Activated CD4-positive, alpha-beta T cell treated with anti-CD3 and anti-CD28 coated beads for 1 hour (primary cell): ENCODE results near the gene EIPR1.

Experiments used
- DNase-seq: peaks from one replicate; pipeline ENCODE4 v3.0.0-alpha.2; 2020

Gene EIPR1

DNA sequence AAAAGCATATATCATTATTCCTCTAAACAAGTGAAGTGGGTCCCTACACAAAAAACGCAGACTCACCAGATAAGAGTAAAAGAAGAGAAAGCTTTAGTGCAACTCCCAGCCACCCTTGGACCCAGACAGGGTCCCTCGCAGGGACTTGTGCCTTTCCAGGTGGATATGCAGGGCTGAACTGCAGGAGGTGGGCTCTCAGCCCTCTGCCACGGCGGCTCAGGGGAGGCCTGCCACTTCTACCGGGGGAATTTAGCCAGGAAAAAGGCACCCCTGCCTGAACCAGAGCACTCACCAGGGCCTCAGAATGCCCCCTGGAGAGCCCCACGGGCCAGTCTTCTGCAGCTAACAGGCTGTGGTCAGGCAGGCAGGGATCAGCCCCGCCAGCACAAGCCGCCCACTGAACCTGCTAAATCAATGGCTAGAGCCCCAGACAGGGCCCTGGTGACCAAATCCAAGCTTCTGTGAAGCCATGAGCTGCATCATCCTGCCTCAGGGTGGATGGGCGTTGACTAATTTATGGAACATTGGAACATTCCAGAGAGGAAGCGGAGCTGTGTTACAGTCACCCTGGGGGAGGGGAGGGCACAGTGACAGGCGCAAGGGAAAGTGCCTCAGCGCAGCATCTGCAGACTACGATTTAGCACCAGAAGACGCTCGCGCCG is 209.3 kb downstream of the EIPR1 start:
- no peak for DNase-seq

DNA sequence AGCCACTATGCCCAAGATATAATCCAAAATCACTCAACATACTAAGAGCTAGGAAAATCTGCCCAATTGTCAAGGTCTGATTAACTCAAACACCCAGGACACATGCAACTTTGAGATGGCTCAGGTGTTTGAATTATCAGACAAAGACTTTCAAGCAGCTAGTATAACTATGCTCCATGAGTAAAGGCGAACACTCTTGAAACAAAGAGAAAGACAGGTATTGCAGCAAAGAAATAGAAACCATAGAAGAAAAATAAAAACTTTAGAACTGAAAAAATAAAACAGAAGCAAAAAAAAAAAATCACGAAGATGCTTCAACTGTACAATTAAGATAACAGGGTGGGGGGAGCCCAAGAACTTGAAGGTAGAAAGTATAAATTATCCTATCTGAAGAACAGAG is 214.2 kb downstream of the EIPR1 start:
- DNase-seq, result no peak

DNA sequence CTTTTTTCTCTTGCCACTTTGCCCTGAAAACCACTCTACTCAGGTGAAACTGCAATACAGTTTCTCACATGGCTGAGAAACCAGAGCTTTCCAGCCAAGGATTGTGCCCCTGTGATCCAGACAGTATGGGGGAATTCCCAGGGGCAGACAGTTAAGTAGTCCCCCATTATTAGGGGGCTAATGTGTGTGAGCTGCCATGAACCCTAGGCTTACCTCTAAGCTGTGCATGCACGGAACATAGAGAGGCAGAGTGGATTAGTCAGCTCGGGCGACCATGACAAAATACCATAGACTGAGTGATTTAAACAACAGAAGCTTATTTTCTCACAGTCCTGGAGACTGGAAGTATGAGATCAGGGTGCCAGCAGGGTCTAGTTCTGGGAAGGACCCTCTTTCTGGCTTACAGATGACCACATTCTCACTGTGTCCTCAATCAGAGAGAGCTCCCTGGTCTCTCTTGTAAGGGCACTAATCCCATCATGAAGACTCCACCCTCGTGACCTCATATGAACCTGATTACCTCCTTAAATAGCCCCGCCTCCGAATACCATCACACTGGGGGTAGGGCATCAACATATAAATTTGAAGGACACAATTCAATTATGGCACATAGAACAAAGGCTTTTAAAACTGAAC is 215.1 kb downstream of the EIPR1 start:
- DNase-seq, result no peak

DNA sequence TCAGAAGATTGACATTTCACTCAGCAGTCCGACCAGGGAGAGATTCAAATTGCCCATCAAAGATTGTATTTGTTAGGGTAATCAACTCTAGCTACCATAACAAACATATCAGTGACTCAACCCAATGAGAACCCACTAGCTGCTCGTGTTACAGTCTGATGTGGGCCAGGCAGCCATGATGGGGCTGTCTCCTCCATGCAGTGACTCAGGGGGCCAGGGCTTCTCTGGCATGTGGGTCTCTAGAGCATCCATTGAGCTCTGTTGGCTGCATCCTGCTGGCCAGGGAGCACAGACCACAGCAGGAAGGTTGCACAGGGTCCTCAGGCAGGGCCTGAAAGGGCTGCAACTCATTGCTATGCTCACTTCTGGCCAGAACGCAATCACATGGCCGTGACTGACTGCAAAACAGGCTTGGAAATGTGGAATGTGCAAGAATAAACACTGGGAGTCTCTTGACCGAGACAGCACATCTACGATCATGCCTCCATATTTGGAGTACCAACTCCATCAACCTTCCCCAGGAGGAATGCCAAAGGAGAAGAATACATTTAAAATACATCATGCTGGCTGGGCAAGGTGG is 216.8 kb downstream of the EIPR1 start:
- DNase-seq, result no peak

DNA sequence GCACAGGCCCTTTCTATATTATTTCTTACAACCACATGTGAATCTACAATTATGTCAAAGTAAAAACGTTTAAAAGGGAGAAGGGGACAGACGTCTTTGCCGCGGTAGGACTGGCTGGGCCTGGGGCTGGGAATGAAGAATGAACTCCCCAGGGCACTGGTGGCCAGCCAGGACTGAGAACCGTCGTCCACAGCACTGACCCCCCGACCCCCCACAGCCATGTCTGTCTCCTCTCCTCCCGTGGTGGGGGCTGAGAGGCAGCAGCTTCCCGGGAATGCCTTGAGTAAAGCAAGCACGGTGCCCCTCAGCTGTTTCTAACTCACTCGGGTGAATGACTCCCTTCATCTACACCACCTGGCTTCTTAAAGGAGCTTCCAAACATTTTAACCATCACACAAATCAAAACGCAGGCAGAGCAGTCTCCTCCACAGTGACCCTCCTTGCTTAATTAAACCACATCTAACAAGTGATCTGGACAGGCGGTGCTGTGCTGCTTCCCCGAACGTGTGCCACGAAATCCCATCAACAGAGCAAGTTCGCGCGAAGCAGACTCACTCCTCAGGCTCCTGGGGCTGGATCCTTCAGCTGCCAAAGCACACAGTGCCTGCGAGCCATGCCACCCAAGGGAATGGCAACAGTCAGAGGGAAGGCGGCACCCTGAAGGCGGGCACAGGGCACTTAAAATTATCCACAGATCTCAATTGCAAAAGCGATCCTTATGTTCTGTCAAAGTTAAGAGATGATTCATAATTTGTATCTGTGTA is 217.7 kb downstream of the EIPR1 start:
- DNase-seq, result no peak

DNA sequence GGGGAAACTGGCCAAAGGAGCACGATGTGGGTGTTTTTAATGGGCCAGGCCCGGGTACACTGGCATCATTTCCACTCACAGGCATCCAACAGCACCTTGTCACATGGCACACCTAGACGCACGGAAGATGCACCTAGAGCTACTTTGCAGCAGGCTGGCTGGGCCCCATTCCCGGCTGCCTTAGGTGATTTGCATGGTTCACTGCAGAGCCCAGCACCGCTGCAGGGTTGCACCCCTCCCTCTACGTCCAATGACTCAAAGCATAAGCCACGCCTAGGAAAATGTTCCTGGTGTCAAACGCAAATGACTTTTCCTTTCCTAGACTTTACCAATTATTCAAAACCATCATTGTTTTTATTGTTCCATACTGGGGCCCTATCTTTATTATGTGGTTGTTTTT is 222.9 kb downstream of the EIPR1 start:
- DNase-seq, result no peak

DNA sequence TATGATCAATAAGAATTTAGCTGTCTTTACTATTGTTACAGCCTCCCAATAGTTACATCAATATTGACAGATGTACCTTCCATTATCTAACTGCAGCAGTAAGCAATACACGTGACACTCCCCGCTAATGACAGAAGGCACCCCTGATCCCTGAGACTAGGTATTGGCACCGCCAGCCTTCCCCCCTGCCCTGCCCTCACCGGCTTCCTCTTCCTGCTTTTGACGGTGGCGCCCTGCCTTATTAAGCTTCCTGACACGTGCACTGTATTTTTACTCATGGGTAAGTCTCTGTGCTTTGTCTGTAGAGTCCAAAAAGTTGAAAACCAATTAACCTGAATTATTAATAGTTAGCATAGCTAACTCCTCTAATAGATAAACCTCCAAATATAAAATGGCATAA is 223.5 kb downstream of the EIPR1 start:
- no peak for DNase-seq

DNA sequence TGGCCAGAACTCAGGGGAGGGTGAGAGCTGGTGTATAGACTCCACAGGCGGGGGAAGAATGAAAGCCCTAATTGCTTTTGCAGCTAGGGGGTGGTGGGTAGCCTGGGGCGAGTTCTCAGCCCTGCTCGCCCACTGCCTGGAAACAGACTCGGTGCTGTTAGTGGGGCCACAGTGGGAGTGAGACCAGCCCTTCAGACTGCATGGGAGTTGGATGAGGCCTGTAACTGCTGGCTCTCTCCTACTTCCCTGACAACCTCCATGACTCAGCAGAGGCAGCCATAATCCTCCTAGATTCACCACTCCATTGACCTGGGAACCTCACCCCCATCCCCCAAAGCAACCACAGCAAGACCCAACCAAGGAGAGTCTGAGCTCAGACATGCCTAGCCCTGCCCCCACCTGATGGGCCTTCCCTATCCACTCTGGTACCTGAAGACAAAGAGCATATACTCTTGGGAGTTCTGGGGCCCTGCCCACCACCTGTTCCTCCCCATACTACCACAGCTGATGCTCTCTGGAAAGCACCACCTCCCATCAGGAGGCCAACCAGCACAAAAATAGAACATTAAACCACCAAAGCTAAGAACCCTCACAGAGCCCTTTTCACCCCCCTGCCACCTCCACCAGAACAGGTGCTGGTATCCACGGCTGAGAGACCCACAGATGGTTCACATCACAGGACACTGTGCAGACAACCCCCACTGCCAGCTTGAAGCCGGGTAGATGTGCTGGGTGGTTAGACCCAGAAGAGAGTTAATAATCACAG is 226.3 kb downstream of the EIPR1 start:
- DNase-seq, result no peak

DNA sequence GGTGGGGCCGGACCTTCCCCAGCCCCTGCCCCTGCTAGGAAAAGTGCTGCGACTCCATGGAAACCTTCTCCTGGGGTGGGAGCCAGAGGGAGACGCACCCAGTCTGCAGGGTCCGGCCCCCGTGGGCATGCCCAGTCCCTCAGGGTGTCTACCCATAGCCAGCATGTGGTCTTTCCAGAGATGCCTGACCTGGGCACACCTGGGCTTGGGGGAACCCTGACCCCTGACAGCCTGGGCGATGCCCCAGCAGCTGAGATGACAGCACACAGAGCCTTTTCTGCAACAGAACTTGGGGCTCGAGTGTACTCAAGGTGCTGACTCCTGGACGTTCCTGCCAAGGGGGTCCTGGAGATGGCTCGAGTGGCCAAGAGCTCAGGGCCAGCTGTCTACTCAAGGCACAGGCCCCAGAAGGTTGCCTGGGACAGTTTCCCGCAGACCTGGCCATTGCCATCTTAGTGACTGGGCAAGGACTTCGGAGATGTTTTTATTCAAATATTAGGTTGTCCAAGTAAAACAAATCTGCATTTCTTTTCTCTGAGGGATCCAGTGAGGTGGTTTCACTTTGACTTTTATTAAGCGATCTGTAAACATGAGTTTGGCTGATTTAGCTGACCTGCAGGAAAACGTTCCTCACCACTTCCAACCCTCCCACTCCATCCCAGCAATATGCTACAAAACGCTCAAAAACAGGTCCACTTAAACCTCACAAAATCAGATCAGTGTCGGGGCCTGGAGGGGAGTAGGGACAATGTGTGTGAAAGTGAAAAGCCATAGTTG is 228.0 kb downstream of the EIPR1 start:
- no peak for DNase-seq

DNA sequence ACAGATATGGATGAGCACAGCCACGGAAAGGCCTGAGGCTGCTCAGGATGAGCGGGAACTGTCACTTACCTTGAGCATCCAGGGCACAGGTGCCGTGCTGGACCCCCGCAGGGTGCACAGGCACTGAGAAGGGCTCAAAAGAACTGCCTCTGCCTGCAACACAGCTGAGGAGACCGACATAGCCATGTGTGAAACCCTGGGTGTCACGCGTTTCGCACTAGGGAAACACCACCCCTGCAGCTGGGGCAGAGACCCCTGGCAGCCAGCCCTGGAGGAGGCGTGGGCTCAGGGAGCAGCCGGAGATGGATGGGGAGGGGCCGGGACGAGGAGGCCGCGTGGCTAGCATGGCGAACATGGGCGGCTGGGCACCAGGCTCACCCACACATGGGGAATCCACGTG is 228.9 kb downstream of the EIPR1 start:
- no peak for DNase-seq

DNA sequence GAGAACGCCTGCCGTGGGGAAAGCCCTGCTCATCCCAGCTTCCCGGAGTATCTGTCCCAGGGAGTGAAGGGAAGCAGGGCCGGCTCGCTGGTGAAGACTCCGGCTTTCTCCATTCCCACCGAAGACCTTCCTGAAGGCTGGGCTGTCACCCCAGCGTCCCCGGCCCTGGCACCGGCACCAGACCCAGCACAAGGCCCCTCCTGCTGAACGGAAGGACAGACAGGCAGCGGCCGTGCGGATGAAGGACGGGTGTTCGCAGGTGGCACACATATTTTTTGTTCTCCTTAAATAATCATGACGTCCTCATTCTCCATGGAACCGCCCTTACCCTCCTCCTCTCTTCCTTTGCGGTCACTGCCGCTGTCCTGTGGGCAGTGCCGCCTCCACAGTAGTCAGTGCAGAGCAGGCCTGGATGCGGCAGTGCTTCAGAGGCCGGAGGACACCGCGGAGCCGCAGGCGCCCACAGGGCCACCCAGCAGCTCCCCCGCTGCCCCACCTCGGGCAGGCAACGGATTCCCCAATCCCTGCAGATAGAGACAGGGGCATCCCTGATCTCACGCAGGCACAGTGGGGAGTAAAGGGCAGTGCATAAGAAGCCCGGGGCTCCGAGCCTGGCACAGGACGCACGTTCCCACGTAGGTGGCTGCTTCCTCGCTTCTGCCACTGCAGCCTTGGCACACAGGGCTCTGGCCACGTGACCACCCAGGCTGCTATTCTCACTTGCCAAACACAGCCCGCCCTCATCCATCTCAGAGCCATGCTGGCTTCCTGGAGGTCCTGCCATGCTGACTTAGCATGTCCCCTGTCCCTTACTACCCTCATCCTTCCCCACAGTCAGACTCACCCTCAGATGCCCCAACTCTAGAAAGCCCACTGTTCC is 229.7 kb downstream of the EIPR1 start:
- no peak for DNase-seq

DNA sequence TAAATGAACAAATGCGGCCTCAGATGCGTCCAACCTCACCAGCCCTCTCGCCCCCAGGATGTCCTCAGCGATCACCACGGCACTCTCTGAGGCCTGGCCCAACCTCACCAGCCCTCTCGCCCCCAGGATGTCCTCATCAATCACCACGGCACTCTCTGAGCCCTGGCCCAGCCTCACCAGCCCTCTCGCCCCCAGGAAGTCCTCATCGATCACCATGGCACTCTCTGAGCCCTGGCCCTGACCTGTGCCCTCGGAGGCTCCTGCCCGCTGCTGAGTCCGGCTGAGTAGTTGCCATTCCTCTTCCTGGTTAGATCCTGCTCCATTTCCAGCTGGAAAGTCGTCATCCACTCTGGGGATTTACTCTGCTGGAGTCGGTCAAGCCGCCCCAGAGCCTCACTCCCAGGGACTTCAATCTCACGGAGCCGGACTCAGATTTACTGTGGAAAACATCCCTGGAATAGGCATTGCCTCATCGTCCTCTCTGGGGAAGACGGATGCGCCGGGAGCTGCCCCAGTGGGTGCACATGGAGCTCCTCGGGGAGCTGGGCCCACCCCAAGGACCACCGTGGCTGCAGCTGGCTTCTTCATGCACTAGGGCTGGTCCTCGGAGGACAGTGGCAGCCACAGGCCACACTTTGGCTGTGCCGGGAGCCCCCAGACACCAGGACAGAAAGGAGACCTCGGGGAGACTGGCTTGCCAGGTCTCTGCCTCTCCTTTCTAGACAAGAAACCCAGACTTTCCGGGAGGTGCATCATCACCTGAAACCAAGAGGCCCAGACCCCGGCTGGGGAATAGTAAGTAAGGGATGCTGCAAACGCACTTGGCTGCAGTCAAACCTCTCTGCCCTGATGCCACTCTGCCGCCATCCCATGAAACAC is 230.6 kb downstream of the EIPR1 start:
- DNase-seq, result no peak

DNA sequence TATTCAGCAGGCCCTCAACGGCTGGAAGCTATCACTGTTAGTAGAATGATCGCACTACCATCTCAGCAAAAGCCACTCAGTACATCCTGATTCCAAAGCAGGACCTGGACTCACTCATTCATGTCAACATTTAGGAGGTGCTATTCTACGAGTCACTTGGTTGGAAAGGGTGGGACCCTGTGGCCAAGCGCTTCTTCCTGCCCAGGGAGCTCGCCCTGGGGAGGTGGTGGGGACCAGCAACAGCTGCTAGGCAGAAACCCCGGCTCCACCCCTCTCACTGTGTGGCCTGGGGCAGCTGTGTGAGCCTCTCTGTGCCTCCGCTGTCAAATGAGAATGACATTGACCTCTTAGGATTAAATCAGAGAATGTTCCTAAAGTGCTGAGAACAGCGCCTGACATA is 231.4 kb downstream of the EIPR1 start:
- no peak for DNase-seq

DNA sequence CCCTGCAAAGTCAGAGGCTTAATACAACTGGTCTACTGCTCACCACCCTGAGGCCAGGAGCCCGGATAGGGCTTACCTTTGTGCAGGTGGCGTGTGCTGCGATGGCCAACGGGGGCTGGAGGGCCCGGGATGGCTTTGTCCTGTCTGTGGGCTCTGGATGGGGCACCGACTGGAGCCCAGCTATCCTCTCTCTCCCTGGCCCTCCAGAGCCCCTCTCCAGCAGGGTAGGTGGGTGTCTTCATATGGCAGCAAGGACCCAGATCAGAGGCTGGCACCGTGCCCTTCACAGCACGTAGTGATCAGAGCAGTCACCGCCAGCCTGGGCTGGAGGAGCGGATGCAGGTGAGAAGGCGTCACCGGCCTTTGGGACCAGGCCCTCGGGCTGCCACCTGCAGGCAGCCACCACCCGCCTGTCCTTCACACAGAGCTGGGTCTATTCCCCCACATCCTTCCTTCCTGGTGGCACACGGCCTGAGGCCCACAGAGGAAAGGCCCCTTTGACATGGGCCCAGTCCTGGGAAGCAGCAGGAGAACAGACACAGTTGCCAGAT is 232.1 kb downstream of the EIPR1 start:
- no peak for DNase-seq

DNA sequence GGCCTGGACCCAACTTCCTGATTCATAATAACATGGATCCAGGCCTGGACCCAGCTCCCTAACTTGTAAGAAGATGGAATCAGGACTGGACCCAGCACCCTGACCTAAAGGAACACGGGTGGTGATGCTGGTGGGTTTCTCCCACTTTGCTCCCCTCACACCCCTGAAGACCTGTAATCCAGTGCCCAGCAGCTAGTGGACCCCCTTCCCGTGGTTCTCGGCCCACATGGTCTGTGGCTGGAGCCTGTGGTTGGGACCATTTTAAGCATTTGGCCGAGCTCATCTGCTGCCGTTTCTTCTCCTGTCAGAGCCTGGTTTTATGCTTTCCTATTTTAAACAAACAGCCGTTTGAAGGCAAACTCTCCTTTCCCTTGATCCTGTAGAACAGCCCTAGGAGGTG is 232.8 kb downstream of the EIPR1 start:
- DNase-seq, result no peak

DNA sequence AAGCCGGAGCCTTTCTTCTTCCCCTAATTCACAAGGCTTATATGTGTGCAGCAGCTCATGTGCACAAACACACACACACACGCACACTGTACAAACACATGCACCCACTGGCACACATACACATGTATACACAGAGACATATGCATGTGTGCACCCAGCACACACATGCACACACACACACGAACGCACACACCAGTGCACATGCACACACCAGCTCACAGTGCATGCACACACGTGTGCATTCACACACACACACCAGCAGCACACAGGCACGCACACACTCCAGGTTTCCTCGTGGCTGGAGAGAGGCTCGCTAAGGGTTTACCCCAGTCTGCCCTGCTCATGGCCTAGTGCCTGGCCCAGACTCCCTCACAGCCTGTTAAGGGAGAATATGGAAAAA is 234.0 kb downstream of the EIPR1 start:
- DNase-seq, result no peak

DNA sequence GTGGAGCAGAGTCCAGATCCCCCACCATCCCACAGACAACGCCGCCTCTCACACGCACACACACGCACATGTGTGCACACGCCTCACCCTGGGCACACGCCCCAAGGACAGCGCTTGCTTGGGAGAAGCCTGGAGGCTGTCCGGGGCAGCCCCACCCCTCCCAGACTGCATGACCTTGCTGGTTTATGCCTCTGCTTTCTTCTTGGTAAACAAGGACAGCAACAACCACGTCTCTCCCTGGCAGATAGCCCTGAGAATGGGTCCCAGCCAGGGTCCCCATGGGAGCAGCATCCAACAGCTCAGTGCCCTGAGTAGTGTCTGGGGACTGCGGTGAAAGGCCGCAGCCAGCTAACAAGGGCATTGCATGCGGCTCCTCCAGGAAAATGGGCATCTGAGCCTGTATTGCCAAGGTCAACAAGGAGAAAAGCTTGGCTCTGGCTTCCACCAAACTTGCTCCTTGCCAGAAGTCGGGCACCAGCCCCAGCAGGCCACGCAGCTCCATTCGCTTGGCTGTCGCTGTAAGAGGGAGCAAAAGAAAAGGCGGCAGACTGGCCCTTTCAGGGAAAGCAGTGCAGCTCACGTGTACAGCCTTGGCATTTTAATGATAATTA is 234.6 kb downstream of the EIPR1 start:
- no peak for DNase-seq

DNA sequence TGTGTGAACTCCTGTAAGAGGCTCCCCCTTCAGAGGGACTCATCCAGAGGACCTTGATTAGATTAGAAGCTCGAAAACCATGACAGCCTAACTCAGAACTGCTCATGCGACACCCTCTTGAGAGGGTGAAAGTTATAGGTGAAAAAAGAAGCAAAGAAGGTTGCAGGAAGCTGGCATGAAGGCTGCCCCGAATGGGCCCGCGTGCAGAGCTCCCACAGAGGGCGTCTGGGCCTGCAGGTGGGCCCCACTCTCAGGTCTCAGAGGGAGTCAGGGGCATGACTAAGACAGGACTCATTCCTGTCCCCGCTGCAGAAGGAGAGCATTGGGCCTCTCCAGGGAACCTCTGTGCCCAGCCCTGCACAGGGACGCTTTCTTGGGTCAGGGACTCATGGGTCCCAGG is 235.4 kb downstream of the EIPR1 start:
- DNase-seq, result no peak

DNA sequence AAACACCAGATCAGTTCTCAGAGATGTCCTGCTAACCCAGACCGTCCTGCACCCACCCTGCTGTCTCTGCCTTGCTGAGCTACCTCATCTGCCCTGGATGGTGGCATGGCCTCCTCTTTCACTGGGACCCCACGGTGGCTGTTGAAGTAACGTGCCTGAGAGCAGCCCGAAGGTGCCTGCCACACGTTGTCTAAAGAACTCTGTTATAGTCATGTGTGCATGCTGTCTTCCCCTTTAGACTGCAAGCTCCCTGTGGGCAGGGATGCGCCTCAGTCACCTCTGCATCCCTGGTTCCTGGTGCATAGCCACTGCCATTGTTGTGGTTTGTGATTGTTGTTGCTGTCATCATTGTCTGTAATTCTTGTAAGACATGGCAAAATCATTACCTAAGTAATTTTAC is 235.9 kb downstream of the EIPR1 start:
- DNase-seq, result no peak

DNA sequence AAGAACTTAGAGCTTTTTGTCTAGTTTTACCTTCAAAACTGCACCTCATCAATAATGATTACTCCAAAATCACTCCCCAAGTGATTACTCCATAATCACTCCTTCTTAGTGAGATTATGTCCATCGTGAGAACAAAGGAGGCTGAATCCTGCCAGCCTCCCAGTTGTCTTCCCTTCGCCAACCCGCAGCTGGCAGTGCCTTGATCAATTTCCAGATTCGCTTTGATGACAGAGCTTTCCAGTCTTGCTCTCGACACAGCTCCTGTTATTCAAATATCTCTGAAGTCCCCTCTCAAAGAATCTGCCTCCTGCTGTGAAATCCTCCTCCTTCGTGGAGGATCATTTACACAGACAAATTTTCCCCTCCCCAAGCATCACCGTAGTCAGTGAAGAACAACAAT is 237.7 kb downstream of the EIPR1 start:
- DNase-seq, result no peak
